CD4-positive, alpha-beta T cell treated with Interleukin-17A for 4 hours (primary cell): ENCODE measurements around the gene GARNL3.

ENCODE experiments used
- DNase-seq: peaks from one replicate; pipeline ENCODE4 v3.0.0-alpha.2; 2020; ENCODE audit warnings: mixed read lengths

GARNL3 gene

GRCh38 chr9:127389381-127390247 lies 125.0 kb downstream of the GARNL3 start:
- no peak for DNase-seq

GRCh38 chr9:127390248-127390545 lies 125.6 kb downstream of the GARNL3 start:
- no peak for DNase-seq

GRCh38 chr9:127390563-127390962 lies 126.0 kb downstream of the GARNL3 start:
- no peak for DNase-seq

GRCh38 chr9:127392166-127392565 lies 127.6 kb downstream of the GARNL3 start:
- DNase-seq: no peak

GRCh38 chr9:127392976-127393375 lies 128.4 kb downstream of the GARNL3 start:
- no peak for DNase-seq

GRCh38 chr9:127393645-127394044 lies 129.1 kb downstream of the GARNL3 start:
- no peak for DNase-seq

- DNase-seq: no peak
These were observed 131.1 kb downstream of the GARNL3 start for GRCh38 chr9:127395497-127396252.

GRCh38 chr9:127396253-127396807 lies 131.8 kb downstream of the GARNL3 start:
- DNase-seq: no peak

GRCh38 chr9:127396808-127397645 lies 132.5 kb downstream of the GARNL3 start, which contains the start of gene SLC2A8:
Gene SLC2A8 (plus strand): TSS chr9:127397169. CDS start chr9:127397231, 62 bp downstream.
- DNase-seq: peak; percentile 82

GRCh38 chr9:127397646-127398274 lies 133.2 kb downstream of the GARNL3 start:
- DNase-seq: peak; percentile 59

GRCh38 chr9:127398275-127398647 lies 133.7 kb downstream of the GARNL3 start:
- DNase-seq: no peak

- no peak for DNase-seq
These were observed 134.3 kb downstream of the GARNL3 start for GRCh38 chr9:127398715-127399400.

GRCh38 chr9:127399736-127400269 lies 135.2 kb downstream of the GARNL3 start:
- no peak for DNase-seq

- DNase-seq: no peak
These were observed 138.0 kb downstream of the GARNL3 start for GRCh38 chr9:127402401-127403090.

GRCh38 chr9:127403507-127404192 lies 139.1 kb downstream of the GARNL3 start:
- no peak for DNase-seq

GRCh38 chr9:127404631-127405030 lies 140.1 kb downstream of the GARNL3 start:
- no peak for DNase-seq

GRCh38 chr9:127405344-127406125 lies 141.0 kb downstream of the GARNL3 start:
- DNase-seq: no peak

- no peak for DNase-seq
These were observed 142.4 kb downstream of the GARNL3 start for GRCh38 chr9:127406799-127407491.

GRCh38 chr9:127407492-127407843 lies 142.9 kb downstream of the GARNL3 start:
- no peak for DNase-seq
